NCI-H1694 (cell line): Measurements from ENCODE around the gene P2RY8.
"Not testable (repeated sequence)": the region's sequence is repeated elsewhere in the genome, so short reads cannot be mapped to it uniquely, and the experiment has no call there.

Experiments used
- DNase-seq: peaks from one replicate; lab custom pipeline; 2025; lab: John Stamatoyannopoulos, UW

P2RY8 gene

DNA sequence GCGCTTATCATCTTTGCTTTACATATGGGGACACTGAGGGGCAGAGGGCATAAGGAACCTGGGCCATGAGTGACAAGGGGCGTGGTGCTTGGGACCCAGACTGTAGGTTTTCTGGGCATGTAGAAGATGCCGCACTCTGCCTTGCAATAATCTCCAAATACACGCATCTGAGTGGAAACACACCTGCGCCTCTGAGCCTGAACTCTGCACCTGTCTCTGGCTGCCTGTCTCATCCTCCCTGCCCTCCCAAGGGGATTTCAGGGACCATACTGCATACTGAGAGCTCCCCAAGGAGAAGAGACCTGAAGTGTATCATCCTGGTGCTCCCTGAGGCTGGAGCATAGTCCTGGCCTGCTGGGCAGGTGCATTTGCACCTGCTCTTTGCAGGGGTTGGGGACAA, 49.6 kb downstream of the P2RY8 start:
- no peak for DNase-seq

DNA sequence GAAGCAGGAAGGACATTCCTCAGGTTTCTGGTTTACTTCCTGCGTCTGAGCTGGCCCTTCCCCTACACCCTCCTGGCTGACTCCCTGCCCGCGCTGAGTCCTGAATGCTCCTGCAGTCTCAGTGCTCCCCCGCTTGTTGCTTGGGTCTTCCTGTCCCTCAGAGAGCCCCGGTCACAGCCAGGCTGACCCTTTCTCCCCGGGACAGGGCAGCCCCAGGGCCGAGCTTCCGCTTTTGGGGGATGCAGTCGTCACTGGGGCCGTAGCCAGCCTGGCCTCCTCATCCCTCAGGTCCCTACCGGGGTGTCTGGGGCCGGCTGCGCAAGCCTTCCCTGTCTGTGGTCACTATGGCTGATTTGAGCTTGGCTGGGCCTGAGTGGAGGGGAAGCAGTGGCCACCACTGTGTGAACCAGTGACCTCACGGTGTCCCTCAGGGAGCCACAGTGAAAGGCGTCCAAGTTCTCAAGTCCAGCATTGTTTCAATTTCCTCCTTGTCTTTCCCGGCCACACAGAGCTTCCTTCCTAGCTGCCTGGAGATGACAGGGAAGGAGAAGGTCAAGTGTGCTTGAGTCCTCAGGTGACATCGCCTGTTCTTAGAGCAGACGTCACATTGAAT, 50.1 kb downstream of the P2RY8 start:
- DNase-seq = no peak

DNA sequence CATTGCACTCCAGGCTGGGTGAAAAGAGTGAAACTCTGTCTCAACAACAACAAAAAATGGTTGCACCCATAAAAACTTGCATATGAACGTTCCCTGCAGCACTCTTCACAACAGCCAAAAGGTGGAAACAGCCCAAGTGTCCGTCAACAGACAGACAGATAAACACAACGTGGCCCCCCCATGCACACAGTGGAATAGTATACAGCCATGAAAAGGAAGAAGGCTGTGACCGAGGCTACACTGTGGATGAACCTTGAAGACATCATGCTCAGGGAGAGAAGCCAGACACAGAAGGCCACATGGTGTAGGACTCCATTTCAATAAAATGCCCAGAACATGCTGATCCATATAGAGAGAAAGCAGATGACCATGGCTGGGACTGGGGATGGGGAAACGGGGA, 50.8 kb downstream of the P2RY8 start:
- no peak for DNase-seq

DNA sequence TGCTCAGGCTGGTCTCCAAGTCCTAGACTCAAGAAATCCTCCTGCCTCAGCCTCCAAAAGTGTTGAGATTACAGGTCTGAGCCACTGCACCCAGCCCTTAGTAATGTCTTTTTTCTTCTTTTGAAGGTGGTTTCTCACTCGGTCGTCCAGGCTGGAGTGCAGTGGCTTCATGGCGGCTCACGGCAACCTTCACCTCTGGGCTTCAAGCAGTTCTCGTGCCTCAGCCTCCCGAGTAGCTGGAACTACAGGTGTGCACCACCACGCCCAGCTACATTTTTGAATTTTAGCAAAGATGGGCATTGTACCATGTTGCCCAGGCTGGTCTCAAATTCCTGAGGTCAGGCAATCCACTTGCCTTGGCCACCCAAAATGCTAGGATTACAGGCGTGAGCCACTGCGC, 52.0 kb downstream of the P2RY8 start:
- DNase-seq = no peak

DNA sequence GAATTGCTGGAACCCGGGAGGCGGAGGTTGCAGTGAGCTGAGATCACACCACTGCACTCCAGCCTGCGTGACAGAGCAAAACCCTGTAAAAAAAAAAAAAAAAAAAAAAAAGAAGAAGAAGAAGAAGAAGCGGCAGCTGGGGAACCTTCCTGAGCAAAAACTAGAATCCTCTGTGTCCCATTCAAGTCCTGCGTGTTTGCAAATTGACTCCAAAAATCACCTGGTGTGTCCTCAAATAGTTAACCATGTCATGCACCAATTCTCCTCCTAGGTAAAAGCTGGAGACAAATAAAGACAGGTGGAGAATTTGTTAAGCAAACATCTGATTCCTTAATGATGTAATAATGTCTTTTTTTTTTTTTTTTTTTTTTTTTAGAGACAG, 52.4 kb downstream of the P2RY8 start:
- DNase-seq = no peak

DNA sequence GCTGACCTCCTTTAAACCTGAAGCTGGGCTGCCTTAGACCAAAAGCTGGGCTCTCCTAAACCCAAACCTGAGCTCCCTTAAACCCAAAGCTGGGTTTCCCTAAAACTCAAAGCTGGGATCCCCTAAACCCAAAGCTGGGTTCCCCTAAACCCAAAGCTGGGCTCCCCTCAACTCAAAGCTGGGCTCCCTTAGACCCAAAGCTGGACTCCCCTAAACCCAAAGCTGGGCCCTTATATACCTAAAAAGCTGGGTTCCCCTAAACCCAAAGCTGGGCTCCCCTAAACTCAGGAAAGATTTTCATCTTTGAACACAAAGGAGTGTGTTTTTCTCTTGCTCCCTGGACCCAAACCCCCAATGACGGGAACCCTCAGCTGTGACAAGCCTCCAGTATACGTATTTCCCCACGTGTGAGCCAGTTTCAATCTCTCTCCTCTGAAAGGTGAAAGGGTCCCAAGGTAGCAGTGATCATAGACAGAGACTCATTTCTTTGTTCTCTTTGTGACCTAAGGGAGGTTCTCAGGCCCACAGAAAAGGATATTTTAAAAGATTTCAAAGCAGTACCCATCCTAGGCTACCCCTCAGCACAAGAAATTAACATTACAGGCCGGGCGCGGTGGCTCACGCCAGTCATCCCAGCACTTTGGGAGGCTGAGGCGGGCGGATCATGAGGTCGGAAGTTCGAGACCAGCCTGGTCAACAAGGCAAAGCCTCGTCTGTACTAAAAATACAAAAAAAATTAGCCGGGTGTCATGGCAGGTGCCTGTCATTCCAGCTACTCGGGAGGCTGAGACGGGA, 52.9 kb downstream of the P2RY8 start:
- no peak for DNase-seq

DNA sequence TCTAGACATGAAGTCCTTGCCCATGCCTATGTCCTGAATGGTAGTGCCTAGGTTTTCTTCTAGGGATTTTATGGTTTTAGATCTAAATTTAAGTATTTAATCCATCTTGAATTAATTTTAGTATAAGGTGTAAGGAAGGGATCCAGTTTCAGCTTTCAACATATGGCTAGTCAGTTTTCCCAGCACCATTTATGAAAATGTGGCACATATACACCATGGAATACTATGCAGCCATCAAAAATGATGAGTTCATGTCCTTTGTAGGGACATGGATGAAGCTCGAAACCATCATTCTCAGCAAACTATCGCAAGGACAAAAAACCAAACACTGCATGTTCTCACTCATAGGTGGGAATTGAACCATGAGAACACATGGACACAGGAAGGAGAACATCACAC, 54.5 kb downstream of the P2RY8 start:
- DNase-seq = not testable (repeated sequence)

DNA sequence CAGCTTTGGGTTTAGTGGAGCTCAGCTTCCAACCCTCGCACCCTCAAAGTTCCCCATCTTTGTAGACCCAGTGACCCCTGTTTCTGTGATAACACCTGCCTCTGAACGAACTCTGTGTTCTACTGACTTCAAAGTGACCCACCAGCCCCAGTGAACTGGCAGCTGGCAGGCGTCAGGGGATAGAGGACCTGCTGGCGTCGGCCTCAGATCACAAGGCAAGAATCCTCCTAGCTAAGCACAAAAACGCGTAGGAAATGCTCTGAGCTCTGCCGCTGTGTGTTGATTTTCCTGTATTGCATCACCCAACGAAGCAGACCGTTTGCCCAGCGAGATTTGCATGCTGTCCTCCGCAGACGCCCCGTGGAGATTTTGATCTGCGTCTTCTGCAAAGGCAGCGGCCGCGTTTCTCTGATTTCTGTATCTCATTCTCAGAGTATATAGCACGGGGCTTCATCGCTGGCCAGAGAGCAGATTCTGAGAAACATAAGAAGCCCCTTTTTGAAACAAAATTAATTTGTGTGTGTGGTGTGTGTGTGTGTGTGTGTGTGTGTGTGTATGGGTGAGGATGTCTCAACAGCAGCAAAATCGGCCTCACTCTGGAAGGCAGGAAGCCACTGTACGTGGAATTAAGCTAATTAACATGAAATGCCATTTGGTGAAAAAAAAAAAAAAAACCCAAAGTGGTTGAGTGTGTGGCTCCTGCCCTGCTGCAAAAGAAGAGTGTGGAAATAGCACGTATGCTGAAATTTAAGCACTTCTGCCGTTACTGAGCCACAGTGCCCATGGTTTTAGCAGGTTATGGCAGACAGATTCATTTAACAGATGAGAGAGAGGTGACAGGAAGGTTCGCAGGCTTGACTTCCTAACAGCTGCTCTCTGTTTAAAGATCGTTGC, 55.1 kb downstream of the P2RY8 start:
- no peak for DNase-seq

DNA sequence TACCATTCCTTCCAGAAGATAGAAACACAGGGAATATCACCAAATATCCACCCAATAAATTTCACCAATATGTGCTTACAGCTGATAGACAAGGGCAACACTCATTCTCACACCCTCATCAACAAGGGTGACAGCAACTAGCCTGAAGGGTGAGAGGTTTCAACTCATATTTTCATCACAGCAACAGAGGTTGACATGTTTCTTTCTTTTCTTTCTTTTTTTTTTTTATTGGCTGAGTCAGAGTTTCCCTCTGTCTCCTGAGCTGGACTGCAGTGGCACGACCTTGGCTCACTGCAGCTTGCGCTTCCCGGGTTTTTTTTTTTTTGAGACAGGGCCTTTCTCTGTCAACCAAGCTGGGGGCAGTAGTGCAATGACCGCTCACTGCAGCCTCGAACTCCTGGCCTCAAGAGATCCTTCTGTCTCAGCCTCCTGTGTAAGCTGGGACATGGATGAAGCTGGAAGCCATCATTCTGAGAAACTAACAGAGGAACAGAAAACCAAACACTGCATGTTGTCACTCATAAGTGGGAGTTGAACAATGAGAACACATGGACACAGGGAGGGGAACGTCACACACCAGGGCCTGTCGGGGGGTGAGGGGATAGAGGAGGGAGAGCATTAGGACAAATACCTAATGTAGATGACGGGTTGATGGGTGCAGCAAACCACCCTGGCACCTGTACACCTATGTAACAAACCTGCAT, 56.8 kb downstream of the P2RY8 start:
- DNase-seq = no peak

DNA sequence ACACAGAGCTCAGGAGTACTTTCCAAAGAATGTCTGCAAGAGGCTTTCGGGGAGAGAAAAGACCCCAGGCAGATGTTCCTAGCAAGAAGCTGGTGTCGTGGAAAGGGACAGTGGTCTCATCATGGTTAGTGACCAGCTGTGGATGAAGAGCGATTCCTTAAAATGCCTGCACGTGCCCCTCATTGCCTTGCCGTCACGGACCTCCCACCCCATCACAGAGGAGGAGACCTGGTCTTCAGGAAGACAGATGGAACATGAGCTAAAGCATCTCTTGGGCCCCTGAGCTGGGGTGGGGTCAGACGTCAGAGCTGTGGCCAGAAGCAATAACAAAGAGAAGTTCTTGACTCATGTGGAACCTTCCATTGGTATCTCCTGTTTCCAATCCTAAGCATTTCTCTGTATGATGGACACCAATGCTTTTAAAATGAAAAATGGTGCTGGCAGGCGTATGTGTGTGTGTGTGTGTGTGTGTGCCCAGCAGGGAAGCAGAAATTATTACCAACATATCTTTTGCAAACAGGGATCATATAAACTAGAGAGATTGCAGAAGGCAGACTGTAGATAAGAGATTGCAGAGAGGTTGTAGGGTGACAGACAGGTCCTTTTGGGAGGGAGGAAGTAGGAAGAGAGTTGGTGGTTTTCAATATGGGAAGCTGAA, 59.1 kb downstream of the P2RY8 start:
- DNase-seq = no peak

DNA sequence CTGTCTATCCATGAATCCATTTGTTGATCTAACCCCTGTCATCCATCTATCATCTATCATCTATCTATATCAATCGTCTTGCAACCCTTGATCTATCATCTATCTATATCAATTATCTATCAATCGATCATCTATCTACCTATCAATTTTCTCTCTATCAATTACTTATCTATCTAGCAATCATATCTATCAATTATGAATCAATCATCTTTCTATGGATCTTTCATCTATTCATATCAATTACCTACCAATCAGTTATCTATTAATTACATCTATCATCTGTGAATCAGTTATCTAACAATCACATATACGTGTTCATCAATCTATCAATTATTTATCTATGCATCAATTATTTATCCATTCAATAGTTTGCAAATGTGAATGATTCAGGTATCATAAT, 59.8 kb downstream of the P2RY8 start:
- DNase-seq = no peak

DNA sequence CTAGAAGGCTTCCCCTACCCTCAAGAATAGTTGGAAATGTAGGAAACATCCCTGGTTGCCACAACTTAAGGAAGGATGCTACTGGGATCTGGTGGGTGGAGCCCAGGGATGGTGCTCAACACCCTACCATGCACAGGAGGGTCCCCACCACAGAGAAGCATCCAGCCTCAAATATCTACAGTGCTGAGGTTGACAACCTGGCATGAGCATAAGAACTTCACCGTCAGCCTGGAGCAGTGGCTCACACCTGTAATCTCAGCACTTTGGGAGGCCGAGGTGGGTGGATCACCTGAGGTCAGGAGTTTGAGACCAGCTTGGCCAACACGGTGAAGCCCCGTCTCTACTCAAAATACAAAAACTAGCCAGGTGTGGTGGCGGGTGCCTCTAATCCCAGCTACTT, 60.3 kb downstream of the P2RY8 start:
- no peak for DNase-seq

DNA sequence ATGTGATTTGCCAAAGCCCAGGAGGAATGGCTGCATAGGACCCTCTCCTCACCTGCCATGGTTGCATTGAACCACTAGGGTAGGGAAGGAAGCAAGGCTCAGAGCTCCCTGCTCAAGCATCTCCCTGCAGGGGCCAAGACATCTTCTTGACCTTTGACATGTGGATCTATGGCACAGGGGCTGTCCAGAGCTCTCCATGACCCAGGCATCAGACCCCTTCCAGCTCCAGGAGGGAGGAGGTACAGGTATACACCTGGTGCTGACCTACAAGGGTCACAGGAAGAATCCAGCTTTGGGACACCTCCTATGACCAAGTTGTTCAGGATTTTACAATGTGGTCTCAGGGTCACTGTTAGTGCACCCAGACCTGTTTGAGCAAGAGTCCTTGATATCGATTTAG, 61.1 kb downstream of the P2RY8 start:
- DNase-seq = no peak

DNA sequence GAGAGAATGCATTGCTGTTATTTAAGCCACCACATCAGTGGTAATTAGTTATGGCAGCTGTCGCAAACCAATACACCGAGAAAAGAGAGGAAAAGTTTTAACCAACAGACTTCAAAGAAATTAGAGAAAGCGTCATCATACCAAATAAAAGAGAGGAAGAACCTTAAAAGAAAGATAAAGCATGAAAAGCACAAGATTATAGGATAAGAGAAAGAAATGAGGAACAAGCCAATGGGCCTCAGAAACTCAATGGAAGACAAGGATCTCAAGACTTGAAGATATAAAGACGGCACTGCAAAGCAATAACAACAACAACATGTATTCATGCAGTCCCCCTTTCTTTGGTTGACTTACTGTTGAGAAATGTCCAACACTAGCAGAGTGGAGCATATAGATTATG, 61.5 kb downstream of the P2RY8 start:
- no peak for DNase-seq

DNA sequence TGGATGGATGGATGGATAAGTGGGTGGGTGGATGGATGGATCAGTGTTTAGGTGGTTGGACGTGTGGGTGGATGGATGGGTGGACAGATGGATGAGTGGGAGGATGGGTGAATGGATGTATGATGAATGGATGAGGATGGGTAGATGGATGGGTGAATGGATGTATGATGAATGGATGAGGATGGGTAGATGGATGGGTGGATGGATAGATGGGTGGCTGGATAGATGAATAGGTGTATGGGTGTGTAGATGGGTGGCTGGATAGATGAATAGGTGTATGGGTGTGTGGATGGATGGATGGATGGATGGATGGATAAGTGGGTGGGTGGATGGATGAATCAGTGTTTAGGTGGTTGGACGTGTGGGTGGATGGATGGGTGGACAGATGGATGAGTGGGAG, 62.4 kb downstream of the P2RY8 start:
- not testable (repeated sequence) for DNase-seq

DNA sequence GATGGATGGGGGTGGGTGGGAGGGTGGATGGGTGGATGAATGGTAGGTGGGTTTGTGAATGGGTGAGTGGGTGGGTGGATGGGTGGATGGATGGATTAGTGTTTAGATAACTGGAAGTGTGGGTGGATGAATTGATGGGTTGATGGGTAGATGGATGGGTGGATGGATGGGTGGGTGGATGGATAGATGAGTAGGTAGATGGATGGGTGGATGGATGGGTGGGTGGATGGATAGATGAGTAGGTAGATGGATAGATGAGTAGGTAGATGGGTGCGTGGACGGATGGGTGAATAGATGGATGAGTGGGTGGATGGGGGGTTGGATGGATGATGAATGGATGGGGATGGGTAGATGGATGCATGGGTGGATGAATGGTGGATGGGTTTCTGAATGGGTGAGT, 64.0 kb downstream of the P2RY8 start:
- no peak for DNase-seq

DNA sequence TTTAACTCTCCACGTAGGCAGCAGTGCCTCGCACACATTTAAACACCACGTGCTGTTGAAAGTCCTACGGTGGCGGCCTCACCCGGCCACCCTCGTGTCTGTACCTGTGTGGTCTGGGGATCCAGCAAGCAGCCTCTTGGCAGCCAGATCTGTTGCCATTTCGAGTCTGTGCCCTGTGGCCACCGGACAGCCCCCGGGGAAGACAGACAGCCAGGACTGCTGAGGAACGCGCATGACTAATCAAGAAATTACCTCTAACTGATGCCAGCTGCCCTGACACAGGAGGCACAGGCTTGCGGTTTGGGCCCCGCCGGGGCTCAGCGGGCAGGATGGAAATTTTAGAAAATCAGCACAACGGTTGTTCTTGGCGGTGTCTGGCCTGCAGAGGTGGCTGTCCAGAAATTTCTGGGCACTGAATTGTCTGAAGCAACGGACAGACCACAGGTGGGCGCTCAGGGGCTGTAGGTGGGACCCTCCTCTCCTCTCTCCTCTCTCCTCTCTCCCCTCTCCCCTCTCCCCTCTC, 68.7 kb downstream of the P2RY8 start:
- DNase-seq = no peak

DNA sequence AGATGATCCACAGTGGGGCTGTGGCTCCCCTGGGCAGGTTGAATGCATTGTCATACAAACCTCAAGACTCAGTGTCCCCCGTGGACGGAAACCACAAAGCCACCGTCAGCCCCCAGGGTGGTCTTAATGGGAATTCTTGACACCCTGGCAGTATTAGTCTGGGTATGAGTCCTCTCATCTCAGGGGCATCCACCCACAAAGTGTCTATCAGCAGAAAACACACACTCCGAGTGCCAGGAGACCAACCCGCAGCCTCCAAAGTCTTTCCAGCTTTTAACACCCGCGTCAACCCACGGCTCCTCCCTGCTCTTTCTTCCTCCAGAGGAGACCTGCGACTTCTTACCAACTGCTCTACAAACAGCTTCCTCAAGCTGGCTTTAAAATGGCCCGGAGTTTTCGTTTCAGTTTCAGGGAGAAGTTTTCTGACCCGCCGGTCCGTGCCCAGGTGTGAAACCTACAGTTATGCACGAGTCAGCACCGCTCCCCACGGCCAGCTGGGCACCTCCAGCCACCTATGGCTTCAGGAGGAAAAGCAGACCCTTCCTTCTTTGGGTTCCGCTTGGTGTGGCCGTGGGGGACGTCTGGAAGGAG, 69.9 kb downstream of the P2RY8 start:
- no peak for DNase-seq

DNA sequence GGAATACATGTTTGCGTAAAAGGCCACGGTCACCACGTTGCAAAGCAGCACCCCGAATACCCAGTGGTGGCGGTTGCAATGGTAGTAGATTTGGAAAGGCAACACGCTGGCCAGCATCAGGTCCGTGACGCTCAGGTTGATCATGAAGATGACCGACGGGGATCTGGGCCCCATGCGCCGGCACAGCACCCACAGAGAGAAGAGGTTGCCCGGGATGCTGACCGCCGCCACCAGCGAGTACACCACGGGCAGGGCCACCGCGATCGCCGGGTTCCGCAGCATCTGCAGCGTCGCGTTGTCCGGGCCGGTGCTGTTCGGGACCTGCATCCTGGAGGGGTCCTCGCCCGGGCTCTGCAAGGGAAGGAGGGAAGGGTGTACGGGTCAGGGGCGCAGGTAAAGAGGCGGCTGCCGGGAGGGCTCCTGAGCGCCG, 70.7 kb downstream of the P2RY8 start:
- DNase-seq = no peak

DNA sequence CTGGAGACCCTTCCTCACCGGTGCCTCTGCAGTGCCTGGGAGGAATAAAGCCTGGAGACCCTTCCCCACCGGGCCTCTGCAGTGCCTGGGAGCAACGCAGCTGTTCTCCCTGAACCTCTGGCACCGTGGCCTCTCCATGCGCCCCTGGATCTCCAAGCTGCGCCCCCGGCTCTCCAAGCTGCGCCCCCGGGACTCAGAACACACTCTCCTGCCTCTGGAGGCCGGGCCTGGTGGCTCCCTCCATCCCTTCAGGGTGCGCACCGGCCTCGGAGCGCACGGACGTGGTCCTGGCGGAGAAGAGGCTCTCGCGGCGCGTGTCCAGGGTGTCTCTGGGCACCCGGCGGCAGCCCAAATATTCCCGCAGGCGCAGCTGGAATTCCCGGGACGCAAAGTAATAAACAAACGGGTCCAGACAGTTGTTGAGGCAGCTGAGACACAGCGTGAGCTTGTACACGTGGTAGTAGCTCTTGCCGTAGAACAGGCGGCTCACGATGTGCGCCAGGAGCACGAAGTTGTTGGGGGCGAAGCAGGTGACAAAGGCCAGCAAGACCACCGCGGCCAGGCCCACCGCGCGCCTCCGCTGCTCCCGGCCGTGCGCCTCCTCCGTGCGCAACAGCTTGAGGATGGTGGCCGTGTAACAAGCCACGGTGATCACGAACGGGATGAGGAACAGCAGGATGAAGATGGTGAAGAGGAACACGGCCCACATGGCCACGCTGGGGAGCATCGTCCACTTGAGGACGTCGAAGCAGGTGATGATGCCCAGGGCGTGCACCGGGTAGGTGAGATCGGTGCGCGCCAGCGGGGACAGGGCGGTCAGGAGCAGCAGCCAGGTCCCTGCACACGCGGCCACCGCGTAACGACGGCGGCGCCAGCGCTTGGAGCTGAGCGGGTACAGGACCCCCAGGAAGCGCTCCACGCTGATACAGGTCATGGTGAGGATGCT, 71.4 kb downstream of the P2RY8 start:
- DNase-seq = no peak
